ENCODE data around the gene RRM2. TPM values are rescaled to one million over a fixed set of nuclear protein-coding genes. Genes with fewer than 3 reads are reported as not detected.
"Not testable (repeated sequence)": the region's sequence is repeated elsewhere in the genome, so short reads cannot be mapped to it uniquely, and the experiment has no call there.

Gene RRM2
- total RNA-seq, 1 experiment from 2014 or later = 195 TPM

- DNase-seq (ENCODE audit: low read depth) = no peak
Observed at GRCh38 chr2:10091182-10091888, 31.2 kb upstream of the RRM2 start.

- DNase-seq (ENCODE audit: low read depth) = not testable (repeated sequence)
Observed at GRCh38 chr2:10091889-10092244, 30.7 kb upstream of the RRM2 start.

DNA sequence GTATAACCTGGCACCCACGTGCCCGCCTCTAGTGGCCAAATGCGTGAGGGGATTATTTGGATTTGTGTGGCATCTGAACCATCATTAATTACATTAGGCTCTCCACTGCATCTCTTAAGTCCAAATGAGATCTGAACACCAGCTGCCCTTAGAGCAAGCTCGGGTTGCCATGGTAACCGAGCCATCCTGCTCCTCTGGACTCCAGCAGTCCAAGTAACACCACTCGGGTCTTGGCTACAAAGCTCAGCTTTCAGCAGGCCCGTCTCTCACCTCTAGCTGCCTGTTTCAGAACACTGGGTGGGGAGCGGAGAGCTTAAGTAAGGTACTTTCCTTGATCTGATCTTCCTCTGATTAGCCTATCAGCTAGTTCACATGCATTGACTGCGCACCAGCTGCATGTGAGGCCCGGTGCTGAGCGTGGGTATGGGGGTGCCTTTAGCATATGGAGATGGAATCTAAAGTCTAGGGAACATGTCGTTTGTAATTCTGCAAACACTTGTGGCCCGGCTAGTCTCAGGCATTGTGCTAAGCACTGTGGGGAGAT lies 28.2 kb upstream of the RRM2 start:
- DNase-seq (ENCODE audit: low read depth) = no peak

DNA sequence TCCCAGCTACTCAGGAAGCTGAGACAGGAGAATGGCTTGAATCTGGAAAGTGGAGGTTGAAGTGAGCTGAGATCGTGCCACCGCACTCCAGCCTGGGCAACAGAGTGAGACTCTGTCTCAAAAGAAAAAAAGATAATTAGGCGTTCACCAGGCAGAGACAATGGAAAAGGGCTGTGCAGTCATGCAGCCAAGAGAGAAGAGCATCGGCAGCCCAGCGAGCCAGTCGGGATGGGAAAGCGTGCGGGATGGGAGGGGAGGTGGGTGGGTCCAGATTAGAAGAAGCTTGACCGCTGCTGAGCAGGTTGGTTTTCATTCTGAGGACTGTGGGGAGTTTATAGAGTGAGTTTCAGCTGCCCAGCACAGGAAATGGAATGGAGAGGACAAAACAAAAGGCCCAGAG lies 27.4 kb upstream of the RRM2 start:
- DNase-seq (ENCODE audit: low read depth) = no peak

- no peak for DNase-seq (ENCODE audit: low read depth)
Observed at GRCh38 chr2:10096641-10097040, 25.9 kb upstream of the RRM2 start.

DNA sequence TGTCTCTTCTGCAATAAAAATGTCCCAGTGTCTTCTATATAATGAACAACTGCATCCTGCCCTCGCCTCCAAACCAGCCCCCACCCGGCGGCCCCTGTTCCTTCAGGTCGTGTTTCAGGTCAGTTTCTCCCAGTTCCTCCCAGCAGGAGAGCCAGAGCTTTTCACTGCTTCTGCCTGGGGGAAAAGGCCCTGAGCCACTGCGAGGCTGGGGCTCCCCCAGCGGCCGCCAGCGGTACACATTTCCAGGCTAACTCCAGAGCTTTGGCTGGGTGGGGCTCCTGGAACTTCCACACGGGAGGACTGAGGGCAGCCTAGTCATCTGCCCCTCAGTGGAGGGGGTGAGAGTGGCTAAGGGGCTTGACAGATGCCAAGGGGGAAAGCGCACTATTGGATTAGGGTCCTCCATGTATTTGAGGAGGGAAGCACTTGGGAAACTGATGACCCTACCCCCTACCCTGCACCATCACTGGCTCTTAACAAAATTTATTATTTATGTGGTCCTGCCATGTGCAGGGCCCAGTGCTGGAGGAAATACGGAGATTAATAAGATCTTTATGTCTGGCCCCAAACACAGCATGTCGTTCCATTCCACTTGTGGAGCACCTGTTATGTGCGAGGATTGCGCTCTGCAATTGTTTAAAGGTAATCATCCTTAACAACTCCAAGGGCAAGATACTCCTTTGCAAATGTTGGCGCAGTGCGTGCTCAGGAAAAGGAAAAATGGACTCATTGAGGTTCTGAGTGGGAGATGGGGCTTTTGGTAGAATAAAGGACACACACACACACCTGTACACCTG lies 25.0 kb upstream of the RRM2 start:
- peak; percentile 72 for DNase-seq (ENCODE audit: low read depth)

- no peak for DNase-seq (ENCODE audit: low read depth)
Observed at GRCh38 chr2:10101491-10101890, 21.0 kb upstream of the RRM2 start.

- no peak for DNase-seq (ENCODE audit: low read depth)
Observed at GRCh38 chr2:10103179-10103578, 19.4 kb upstream of the RRM2 start.

DNA sequence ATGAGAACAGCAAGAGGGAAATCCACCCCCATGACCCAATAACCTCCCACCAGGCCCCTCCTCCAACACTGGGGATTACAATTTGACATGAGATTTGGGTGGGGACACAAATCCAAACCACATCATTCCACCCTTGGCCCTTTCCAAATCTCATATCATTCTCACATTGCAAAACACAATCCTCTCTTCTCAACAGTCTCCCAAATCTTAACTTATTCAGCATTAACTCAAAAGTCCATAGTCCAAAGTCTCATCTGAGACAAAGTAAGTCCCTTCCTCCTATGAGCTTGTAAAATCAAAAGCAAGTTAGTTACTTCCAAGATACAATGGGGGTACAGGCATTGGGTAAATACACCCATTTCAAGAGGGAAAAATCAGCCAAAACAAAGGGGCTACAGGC lies 17.6 kb upstream of the RRM2 start:
- not testable (repeated sequence) for DNase-seq (ENCODE audit: low read depth)

DNA sequence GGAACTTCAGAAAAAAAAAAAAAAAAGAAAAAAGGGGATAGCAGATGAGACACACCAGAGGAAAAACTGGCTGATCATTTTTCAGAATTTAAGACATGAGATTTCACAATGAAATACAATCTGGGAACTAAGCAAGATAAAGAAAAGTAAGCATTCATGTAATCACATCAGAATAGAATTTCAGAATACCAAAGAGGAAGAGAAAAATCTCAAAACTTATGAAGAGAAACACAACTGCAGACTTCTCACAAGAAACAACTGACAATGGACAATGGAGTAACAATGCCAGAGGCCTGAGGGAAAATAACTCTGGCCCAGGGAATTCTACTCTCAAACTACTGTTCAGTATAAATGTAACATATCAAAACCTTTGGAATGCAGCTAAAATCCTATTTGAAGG lies 13.2 kb upstream of the RRM2 start:
- DNase-seq (ENCODE audit: low read depth) = no peak

- no peak for DNase-seq (ENCODE audit: low read depth)
Observed at GRCh38 chr2:10119027-10119325, 3.6 kb upstream of the RRM2 start.

- no peak for DNase-seq (ENCODE audit: low read depth)
Observed at GRCh38 chr2:10119601-10120157, 2.9 kb upstream of the RRM2 start.

GRCh38 chr2:10120158-10120876 lies 2.2 kb upstream of the RRM2 start:
- DNase-seq (ENCODE audit: low read depth) = peak; percentile 95

GRCh38 chr2:10120877-10121574 lies 1.5 kb upstream of the RRM2 start:
- peak; percentile 58 for DNase-seq (ENCODE audit: low read depth)

GRCh38 chr2:10123281-10123680 lies 742 bp downstream of the RRM2 start:
- DNase-seq (ENCODE audit: low read depth) = no peak

GRCh38 chr2:10124538-10125045 lies 2.1 kb downstream of the RRM2 start:
- DNase-seq (ENCODE audit: low read depth) = peak; percentile 76

DNA sequence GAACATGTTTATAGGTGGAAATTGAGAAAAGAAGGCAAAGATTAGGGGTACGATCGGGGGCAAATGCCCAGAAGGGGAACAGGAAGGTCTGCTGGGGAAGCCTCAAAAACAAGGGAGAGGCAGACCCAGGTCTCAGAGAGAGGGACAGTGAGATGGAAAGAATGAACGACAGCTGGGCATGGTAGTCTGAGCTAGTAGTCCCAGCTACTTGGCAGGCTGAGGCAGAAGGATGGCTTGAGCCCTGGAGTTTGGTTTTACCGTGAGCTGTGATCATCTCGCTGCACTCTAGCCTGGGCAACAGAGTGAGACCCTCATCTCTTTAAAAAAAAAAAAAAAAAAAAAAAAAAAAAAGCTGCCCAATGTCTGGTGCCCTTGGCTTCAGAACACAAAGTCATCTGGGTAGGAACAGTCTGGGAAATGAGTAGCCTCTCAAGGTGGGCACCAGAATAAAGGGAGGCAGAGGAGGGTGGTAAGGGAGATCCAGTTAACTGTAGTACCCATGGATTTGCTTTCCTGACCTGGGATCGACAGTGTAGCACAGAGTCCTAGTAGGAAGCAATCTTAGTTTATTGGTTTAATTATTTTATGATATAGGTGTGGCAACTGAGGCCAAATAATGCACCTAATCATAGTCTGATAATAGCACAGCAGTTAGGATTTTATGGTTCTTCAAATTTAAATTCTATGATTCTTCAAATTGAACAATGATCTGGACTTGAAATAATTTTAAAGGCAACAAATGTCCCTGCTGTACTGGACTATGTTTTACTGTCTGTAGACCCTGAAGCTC lies 3.5 kb downstream of the RRM2 start:
- DNase-seq (ENCODE audit: low read depth) = no peak

DNA sequence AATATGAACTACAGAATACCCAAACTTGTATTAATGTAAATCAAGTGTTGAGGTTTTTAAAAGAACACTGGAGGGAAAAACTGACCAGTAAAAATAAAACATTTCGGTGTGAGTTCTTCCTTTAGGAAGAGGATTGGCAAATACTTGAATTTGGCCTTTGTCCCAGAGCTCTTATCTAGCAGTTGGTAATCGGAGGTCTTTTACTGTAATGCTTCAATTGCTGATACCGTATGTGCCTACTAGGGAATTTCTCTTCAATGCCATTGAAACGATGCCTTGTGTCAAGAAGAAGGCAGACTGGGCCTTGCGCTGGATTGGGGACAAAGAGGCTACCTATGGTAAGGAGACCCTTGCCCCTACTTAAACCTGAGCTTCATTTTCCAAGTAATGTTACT lies 4.1 kb downstream of the RRM2 start:
- no peak for DNase-seq (ENCODE audit: low read depth)

DNA sequence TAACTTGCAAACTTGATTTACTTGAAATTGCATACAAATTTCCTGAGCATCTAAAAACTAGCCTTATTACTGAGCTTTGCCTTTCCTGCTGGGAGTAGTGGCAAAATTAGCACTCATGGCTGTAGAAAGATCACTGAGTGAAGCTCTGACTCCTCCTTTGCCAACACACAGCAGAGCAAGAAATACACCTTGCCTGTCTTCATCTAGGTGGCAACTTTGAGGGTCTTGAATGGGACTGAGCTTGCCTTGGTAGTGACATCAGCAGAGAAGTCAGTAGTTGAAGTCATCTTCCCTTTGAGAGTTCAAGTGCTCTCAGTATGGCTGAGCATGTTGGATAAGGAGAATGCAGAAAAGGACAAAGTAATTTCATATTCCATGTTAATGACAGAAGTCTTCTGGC lies 5.9 kb downstream of the RRM2 start:
- no peak for DNase-seq (ENCODE audit: low read depth)

GRCh38 chr2:10129490-10129889 lies 7.0 kb downstream of the RRM2 start:
- no peak for DNase-seq (ENCODE audit: low read depth)

All from HT1080 (cell line).